CD4-positive, alpha-beta T cell treated with Interleukin-21 for 1 hour (primary cell): ENCODE measurements around the gene KRT33B.
"Not testable (repeated sequence)": the region's sequence is repeated elsewhere in the genome, so short reads cannot be mapped to it uniquely, and the experiment has no call there.

Source experiments
- DNase-seq: peaks from one replicate; pipeline ENCODE4 v3.0.0-alpha.2; 2020

Gene KRT33B

GRCh38 chr17:41393294-41393693 lies 23.7 kb upstream of the KRT33B start:
- no peak for DNase-seq

DNA sequence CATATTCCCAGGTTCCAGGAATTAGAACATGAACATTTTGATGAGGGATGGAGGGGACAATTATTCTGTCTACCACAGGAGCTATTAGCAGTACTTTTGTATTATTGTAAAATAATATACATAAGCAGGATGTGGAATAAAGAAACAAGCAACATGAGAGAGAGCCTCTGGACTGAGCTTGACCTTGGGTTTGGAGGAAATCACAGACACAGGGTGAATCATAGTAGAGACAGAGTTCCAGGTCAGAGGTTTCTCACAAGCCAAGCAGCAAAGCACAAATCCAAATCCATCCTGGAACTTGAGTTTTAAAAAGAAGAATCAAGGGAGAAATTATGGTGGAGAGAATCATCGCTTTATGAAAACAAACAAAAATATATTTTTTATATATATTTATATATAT lies 22.7 kb upstream of the KRT33B start:
- DNase-seq: no peak

- no peak for DNase-seq
These were observed 21.9 kb upstream of the KRT33B start for GRCh38 chr17:41391535-41391934.

DNA sequence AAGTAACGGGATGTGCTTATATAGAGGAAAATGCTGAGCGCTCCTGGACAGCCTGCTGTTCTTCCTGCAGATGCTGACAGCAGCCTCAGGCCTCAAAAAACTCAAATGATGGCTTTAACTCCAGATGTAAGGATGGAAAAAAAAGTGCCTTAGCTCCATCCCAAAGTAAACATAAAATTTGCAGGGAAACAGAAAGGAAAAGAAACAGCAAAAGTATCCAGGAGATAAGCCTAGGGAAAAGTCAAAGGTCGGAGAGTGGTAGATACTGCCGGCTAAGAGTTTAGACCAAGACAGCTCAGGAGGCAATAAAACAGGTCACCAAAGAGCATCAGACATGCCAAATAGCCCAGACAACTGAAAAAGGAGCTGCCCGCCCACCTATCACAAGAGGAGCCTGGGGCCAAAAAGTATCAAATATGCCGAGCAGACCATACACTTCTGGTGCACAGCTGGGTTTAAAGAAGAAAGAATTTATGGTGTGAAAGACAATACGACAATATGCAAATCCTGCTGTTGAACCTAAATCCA lies 20.9 kb upstream of the KRT33B start:
- no peak for DNase-seq

DNA sequence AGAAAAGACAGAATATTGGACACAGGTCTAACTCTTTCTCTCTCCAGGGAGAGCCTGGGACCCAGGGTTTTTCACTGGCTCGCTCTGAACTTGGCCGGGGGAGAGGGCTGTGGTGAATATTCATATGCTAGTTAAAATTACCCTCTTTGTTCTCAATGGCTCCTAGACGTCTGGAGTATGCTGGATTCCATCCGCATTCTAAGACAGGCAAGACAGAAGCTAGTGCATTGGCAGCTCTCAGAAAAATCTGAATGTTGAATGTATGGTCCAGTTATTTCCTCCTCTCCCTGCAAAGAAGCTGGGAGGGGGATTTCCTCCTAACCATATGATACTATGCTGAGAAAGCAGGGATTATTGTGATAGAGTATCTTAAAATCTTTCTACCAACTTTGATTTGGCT lies 18.1 kb upstream of the KRT33B start:
- DNase-seq: no peak

- DNase-seq: no peak
These were observed 16.6 kb upstream of the KRT33B start for GRCh38 chr17:41386227-41386626.

DNA sequence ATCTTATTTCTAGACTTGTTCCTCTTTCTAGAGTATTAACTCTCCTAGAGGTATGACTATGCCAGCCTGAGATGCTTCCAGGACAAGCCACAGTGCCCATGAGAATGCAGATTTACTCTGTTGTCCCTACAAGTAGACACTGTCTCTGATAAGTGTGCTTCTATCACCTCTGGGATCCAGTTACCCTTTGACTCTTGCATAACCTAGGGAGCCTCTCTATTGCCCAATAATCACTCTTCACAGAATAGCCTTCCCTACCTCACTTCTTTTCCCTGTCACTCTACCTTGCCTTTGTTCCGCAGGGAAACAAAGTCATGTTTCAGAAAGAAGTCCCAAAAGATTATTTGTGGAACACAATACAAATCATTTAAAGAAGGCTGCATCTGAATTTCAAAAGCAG lies 14.1 kb upstream of the KRT33B start:
- DNase-seq: no peak

DNA sequence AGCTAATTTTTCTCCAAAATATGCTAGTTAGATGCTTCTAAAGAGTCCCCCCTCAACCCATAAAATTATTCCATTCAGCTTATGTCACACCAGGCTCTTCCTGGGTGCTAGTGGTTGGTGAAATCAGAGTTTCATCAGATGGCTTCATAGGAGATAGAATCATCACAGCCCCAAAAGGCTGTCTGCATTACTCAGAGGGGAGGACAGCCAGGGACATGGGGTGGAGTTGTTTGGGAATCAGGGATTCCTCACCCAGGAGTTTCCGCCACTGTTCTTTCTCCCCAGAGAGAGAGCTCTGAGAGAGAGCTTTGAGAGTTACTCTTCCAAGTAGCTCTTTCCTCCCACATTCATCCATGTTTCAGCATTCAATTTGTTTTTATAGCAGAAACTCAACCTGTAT lies 12.8 kb upstream of the KRT33B start:
- no peak for DNase-seq

- not testable (repeated sequence) for DNase-seq
These were observed 12.3 kb upstream of the KRT33B start, which contains the start of gene KRT34 for GRCh38 chr17:41381943-41382342. Gene KRT34, minus strand, starts transcription at chr17:41382306. Its CDS starts 60 bp downstream, at chr17:41382246.

- DNase-seq: not testable (repeated sequence)
These were observed 10.5 kb upstream of the KRT33B start for GRCh38 chr17:41380091-41380490.

GRCh38 chr17:41377546-41377945 lies 7.9 kb upstream of the KRT33B start:
- no peak for DNase-seq

DNA sequence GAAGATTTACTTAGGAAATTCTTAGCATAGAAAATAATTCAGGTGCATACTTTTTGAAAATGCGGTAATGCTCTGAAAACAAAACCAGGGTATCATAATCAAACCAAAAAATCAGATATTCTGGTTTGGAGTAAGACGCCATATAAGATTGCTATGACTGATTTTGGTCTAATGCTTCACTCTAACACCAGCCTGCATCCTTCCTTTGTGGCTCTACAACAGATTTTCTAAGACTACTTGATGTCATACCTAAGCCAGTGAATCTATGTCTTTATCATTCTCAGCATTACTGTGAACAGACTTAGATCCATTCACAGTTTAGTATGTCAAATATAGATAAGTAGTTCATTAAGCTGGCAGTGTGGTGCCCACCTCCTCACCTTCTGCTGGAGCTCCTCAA lies 590 bp downstream of the KRT33B start:
- no peak for DNase-seq

GRCh38 chr17:41367426-41368075 lies 2.1 kb downstream of the KRT33B start:
- no peak for DNase-seq

DNA sequence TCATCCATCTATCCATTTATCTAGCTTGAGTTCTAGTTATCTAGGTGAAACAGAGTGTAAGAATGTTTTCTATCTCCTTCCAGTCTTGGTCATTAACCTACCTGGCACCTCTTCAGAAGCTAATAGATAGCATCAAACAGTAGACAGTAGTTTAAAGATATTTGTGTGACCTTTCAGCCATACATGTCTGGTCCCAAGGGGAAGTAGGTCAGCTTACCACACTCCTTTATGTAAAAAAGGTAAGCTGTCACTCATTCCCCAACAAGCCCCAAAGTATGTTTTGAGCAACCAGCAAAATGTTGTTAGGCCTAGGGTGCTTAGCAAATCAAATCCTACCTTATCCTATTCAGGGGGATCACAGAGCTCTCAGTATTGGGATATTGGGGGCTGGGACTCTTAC lies 3.5 kb downstream of the KRT33B start:
- no peak for DNase-seq

DNA sequence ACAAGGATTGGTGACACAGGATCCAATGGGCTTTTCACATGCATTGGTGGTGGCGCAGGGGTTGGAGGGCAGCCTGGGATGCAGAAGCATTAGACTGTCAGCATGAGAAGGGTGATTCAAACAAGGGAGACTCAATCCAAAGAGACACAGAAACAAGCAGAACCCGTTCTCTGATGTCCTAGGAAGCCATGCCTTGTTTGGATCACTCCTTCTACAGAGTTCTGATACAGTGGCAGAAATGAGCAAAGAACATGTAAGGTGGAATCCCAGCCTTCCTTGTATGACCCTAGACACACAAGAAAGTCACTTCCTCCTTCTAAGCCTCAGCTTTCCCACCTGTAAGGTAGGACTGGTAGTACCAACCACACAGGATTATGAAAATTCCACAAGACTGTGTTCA lies 5.7 kb downstream of the KRT33B start:
- DNase-seq: no peak

DNA sequence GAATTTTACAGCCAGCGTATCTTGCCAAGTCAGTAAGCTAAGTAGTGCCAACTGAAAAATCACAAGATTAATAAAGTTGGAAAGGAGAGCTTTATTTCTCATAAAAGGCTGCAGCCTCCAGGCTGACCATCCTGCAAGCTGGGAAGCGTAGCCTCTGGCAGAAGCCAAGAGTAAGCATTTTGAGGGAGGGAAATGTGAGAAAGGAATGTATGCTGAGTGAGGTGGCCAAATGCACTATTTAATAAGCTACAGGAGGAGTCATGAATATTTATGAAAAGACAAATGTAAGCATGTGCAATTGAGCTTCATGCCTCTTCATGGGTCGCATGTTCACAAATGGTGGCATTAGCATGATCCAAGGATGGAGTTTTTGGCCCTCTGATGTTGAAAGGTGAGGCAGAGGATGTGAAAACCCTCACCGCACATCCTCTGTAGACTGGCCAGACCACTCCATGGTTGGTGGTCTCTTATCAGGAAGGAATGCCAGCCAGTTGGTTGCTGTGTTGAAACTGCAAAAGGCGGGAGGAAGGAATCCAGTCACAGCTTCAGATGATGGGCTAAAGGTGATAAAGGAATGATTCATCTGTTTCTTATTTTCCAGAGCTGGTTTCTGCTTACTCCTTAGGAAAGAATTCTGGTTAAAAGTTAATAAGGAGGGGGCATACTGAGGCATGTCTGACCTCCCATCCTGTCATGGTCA lies 9.2 kb downstream of the KRT33B start:
- no peak for DNase-seq

DNA sequence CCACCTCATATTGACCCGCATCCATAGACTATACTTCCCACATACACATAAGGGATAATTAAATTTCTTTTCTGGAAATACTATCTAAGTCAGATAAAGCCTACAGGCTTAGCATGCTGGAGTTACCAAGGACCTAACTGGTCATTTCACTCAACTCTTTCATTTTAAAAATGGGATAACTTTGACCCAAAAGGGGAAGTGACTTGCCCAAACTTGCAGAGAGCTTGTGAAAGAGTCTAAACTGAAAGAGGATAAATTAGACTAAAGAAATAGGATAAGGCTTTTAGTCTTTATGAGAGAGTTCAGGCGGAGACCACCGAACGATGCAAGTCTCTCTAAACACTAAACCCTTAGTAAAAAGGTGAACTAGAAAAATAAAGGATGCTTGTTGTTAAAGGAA lies 15.1 kb downstream of the KRT33B start:
- no peak for DNase-seq

GRCh38 chr17:41352597-41353366 lies 16.8 kb downstream of the KRT33B start:
- DNase-seq: no peak

DNA sequence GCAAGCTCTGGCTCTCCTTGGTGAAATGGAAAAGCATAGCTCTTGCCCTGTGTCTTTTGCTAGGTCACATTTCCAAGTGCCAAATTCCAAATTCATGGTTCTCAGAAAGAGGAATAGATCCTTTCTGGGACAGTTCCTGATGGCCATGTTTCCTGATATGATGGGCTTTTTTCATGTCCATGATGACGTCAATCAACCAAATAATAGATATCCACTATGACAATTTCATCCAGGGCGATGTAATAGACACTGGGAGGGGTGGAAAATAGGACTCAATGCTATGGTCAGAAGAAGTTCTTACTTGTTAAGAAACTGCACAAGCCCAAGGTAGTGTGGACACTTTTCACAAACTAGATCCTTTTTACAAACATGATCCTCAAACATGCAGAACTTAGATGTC lies 18.4 kb downstream of the KRT33B start:
- no peak for DNase-seq

DNA sequence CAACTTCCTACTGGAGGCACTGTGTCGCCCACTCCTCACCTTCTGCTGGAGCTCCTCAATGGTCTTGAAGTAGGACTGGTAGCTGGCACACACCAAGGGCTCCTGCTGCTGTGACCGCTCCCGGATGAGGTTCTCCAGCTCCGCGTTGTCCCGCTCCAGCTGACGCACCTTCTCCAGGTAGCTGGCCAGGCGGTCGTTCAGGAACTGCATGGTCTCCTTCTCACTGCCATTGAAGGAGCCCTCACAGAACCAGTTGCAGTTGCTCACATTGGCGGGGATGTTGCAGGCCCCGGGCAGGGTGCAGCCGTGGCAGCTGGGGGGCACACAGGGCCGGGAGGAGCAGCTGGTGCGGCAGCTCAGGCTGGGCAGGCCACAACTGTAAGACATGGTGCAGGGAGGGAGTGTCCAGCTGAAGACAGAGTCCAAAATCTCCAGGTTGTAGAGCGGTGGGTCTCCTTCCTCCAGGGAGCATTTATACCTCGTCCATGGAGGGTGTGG lies 19.2 kb downstream of the KRT33B start, which contains the start of gene KRT33A:
Gene KRT33A (minus strand): TSS at position 448 of the 498 bp plus-strand sequence. CDS start 61 bp downstream, at position 387.
- DNase-seq: not testable (repeated sequence)

DNA sequence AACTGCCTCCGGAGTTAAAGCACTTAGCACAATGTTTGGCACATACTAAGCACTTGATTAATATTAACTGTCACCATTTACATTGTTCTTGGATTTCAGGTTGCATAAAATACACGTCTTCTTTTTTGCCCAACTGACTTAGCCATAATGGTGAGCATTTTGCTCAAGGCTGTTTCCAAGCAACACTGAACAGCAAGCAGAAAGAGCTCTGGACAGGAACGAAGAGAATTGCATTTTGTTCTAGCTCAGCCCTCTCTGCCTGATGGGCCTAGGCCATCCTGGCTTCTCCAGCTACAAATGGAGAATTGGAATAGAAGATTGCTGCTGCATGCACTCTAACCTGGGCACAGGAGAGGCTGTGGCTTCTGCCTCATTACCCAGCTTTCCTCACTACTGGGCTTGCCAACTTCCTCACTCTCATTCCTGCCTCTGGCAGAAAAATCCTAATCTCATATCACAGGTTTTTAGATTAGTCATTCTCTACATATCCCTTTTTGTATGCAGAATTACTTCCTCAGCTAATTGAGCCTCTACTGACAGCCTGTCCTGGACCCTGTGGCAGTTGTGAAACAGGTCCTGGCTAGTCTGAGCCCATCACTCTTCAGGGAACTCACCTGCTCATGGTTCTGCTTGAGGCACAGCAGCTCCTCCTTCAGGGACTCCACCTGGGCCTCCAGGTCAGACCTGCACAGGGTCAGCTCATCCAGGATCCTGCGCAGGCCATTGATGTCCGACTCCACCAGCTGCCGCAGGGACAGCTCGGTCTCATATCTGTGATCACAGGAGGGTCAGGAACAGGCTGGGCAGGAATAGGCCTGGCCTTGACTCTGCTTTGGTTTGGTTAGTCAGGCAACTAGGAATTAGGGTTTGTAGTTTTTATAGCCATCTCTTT lies 21.5 kb downstream of the KRT33B start:
- no peak for DNase-seq

DNA sequence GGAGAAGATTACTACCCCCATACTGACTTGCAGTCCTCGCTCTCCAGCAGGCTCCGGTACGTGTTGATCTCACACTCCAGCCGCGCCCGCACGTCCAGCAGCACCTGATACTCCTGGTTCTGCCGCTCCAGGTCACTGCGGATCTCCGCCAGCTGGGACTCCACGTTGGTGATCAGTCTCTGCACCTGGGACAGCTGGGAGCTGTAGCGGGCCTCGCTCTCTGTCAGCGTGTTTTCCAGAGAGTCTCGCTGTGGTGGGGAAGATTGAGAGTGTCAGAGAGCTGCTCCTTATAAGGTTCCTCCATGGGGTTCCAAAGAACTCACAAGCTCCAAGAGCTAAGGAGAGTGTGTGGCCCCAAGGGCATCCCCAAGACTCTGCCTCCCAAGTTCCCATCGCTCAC lies 23.2 kb downstream of the KRT33B start:
- DNase-seq: not testable (repeated sequence)
